ENCODE measurements around the gene TAF4B.
A peak's percentile ranks its signal among the peaks of the same experiment; 100 is the strongest.
"Not testable (repeated sequence)": the region's sequence is repeated elsewhere in the genome, so short reads cannot be mapped to it uniquely, and the experiment has no call there.

Gene TAF4B

DNA sequence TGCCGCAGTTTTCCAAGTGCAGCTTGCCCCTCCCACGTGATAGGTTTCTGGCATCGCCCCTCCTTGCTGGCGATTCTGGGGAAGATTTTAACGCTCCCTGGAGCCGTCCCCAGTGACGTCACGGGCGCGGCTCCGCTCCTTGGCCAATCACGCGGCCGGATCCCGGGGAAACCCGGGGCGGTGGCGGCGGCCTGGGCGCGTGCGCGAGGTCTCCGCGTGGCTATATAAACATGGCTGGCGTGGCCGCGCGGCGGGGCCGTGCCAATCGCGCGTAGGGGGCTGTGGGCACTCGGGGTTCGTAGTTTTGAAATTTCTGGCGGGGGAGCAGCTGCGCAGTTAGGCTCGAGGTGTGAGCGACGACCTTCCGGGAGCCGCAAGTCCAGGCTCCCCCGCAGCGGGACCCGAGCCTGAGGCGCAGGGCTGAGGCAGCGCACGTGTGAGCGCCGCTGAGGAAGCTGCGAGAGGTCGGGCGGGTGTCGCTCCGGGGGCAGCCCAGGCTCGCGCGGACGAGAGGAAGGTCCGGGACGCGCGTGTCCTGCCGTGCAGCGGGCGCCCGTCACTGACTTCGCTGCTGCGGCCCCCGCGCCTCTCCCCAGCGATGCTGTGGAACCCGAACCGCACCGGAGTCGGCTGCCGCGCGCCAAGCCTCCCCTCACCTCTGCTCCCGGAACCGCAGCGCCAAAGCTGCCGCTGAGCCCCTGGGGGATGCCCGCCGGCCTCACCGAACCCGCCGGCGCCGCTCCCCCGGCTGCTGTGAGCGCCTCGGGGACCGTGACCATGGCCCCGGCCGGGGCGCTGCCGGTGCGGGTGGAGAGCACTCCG is at the start of gene TAF4B:
TAF4B (plus strand) TSS at position 217 of the 822 bp plus-strand sequence; CDS start at position 706, 489 bp downstream.
- Histone ChIP-seq H3K27ac (ENCODE audit: low read depth, low read length) (peak within 1 kb of the TSS; percentile 51), H3K36me3 (ENCODE audit: control insufficient read depth, insufficient read depth, low read length) (no peaks in the 10 kb centered on the region), H3K4me3 (ENCODE audit: low read length) (peak within 1 kb of the TSS; percentile 87), H3K9ac (ENCODE audit: low read length) (peak within 1 kb of the TSS; percentile 16), H3K27me3 (ENCODE audit: control insufficient read depth, insufficient read depth, low read length) (no peaks in the 10 kb centered on the region), H3K4me1 (ENCODE audit: control insufficient read depth, insufficient read depth, low read length) (peaks cover 4% of the 10 kb centered on the region)

- H3K4me3 ChIP-seq (ENCODE audit: low read length): no peak overlapping the region
- no peaks in the 10 kb centered on the region for H3K4me1 ChIP-seq (ENCODE audit: control insufficient read depth, insufficient read depth, low read length)
- no peaks in the 10 kb centered on the region for H3K27me3 ChIP-seq (ENCODE audit: control insufficient read depth, insufficient read depth, low read length)
- H3K9ac ChIP-seq (ENCODE audit: low read length): no peak overlapping the region
- H3K36me3 ChIP-seq (ENCODE audit: control insufficient read depth, insufficient read depth, low read length): no peaks in the 10 kb centered on the region
- H3K27ac ChIP-seq (ENCODE audit: low read depth, low read length): no peak overlapping the region
Observed at GRCh38 chr18:26181343-26181826, 44.9 kb upstream of the TAF4B start.

DNA sequence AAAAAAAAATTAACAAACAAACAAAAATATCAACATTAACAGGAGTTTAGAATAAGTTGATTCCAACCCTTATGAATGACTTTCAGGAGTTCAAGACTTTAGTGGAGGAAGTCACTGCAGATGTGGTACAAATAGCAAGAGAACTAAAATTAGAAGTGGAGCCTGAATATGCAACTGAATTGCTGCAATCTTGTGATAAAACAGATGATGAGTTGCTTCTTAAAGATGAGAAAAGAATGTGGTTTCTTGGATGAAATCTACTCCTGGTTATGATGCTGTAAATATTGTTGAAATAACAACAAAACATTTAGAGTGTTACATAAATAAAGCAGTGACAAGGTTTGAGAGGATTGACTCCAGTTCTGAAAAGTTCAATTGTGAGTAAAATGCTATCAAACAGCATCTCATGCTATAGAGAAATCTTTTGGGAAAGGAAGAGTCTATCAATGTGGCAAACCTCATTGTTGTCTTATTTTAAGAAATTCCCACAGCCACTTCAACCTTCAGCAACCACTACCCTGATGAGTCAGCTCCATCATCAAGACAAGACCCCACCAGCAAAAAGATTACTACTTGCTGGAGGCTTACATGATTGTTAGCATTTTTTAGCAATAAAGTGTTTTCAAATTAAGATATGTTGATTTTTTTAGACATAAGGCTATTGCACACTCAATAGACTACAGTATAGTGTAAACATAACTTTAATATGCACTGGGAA is 42.7 kb upstream of the TAF4B start:
- no peak overlapping the region for H3K27ac ChIP-seq (ENCODE audit: low read depth, low read length)
- no peaks in the 10 kb centered on the region for H3K4me1 ChIP-seq (ENCODE audit: control insufficient read depth, insufficient read depth, low read length)
- no peaks in the 10 kb centered on the region for H3K27me3 ChIP-seq (ENCODE audit: control insufficient read depth, insufficient read depth, low read length)
- H3K36me3 ChIP-seq (ENCODE audit: control insufficient read depth, insufficient read depth, low read length): no peaks in the 10 kb centered on the region
- no peak overlapping the region for H3K4me3 ChIP-seq (ENCODE audit: low read length)
- H3K9ac ChIP-seq (ENCODE audit: low read length): no peak overlapping the region

- H3K4me1 ChIP-seq (ENCODE audit: control insufficient read depth, insufficient read depth, low read length): no peaks in the 10 kb centered on the region
- H3K27ac ChIP-seq (ENCODE audit: low read depth, low read length): no peak overlapping the region
- no peaks in the 10 kb centered on the region for H3K36me3 ChIP-seq (ENCODE audit: control insufficient read depth, insufficient read depth, low read length)
- no peak overlapping the region for H3K4me3 ChIP-seq (ENCODE audit: low read length)
- H3K9ac ChIP-seq (ENCODE audit: low read length): no peak overlapping the region
- H3K27me3 ChIP-seq (ENCODE audit: control insufficient read depth, insufficient read depth, low read length): no peaks in the 10 kb centered on the region
Observed at GRCh38 chr18:26185267-26185666, 41.0 kb upstream of the TAF4B start.

- H3K27me3 ChIP-seq (ENCODE audit: control insufficient read depth, insufficient read depth, low read length): no peaks in the 10 kb centered on the region
- no peaks in the 10 kb centered on the region for H3K36me3 ChIP-seq (ENCODE audit: control insufficient read depth, insufficient read depth, low read length)
- H3K4me3 ChIP-seq (ENCODE audit: low read length): no peak overlapping the region
- H3K9ac ChIP-seq (ENCODE audit: low read length): no peak overlapping the region
- no peak overlapping the region for H3K27ac ChIP-seq (ENCODE audit: low read depth, low read length)
- H3K4me1 ChIP-seq (ENCODE audit: control insufficient read depth, insufficient read depth, low read length): no peaks in the 10 kb centered on the region
Observed at GRCh38 chr18:26190506-26190905, 35.7 kb upstream of the TAF4B start.

DNA sequence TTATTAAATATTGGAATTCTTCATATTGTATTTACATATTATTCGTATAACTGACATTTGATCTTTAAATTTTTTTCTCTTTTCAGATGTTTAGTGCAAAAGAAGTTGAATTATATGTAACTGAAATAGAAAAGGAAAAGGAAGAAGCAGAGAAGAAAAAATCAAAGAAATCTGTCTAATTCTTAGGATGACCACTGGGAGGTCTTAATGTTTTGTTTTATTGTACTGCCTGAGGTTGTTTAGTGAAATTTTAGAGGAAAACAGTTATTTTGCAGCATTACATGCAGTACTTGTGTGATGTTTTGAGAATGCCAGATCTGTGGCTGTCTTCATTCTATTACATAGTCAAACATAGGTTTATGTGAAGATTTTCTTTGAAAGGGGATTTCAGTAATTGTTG is 34.0 kb upstream of the TAF4B start:
- H3K27ac ChIP-seq (ENCODE audit: low read depth, low read length): no peak overlapping the region
- H3K4me3 ChIP-seq (ENCODE audit: low read length): no peak overlapping the region
- no peaks in the 10 kb centered on the region for H3K36me3 ChIP-seq (ENCODE audit: control insufficient read depth, insufficient read depth, low read length)
- no peak overlapping the region for H3K9ac ChIP-seq (ENCODE audit: low read length)
- H3K4me1 ChIP-seq (ENCODE audit: control insufficient read depth, insufficient read depth, low read length): no peaks in the 10 kb centered on the region
- H3K27me3 ChIP-seq (ENCODE audit: control insufficient read depth, insufficient read depth, low read length): no peaks in the 10 kb centered on the region

GRCh38 chr18:26196605-26197004 is 29.6 kb upstream of the TAF4B start:
- Histone ChIP-seq H3K4me3 (ENCODE audit: low read length) (no peak overlapping the region), H3K36me3 (ENCODE audit: control insufficient read depth, insufficient read depth, low read length) (no peaks in the 10 kb centered on the region), H3K9ac (ENCODE audit: low read length) (no peak overlapping the region), H3K27ac (ENCODE audit: low read depth, low read length) (no peak overlapping the region), H3K4me1 (ENCODE audit: control insufficient read depth, insufficient read depth, low read length) (no peaks in the 10 kb centered on the region), H3K27me3 (ENCODE audit: control insufficient read depth, insufficient read depth, low read length) (no peaks in the 10 kb centered on the region)

GRCh38 chr18:26202001-26202400 is 24.2 kb upstream of the TAF4B start:
- not testable (repeated sequence) for H3K36me3 ChIP-seq (ENCODE audit: control insufficient read depth, insufficient read depth, low read length); H3K4me1 ChIP-seq (ENCODE audit: control insufficient read depth, insufficient read depth, low read length); H3K4me3 ChIP-seq (ENCODE audit: low read length); H3K27ac ChIP-seq (ENCODE audit: low read depth, low read length); H3K27me3 ChIP-seq (ENCODE audit: control insufficient read depth, insufficient read depth, low read length); H3K9ac ChIP-seq (ENCODE audit: low read length)

DNA sequence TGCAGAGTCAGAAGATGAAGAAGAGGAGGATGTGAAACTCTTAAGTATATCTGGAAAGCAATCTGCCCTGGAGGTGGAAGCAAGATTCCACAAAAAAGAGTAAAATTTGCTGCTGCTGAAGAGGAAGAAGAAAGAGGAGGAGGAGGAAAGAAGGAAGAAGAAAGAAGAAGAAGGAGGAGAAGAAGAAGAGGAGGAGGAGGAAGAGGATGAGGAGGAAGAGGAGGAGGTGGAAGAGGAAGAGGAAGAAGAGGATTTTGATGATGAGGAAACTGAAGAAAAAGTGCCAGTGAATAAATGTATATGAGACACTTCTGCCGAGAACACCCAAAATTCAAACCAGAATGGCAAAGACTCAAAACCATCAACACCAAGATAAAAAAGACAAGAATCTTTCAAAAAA is 20.9 kb upstream of the TAF4B start:
- no peaks in the 10 kb centered on the region for H3K4me1 ChIP-seq (ENCODE audit: control insufficient read depth, insufficient read depth, low read length)
- no peaks in the 10 kb centered on the region for H3K27me3 ChIP-seq (ENCODE audit: control insufficient read depth, insufficient read depth, low read length)
- H3K9ac ChIP-seq (ENCODE audit: low read length): no peak overlapping the region
- H3K4me3 ChIP-seq (ENCODE audit: low read length): no peak overlapping the region
- H3K36me3 ChIP-seq (ENCODE audit: control insufficient read depth, insufficient read depth, low read length): no peaks in the 10 kb centered on the region
- no peak overlapping the region for H3K27ac ChIP-seq (ENCODE audit: low read depth, low read length)

GRCh38 chr18:26206488-26206887 is 19.8 kb upstream of the TAF4B start:
- no peaks in the 10 kb centered on the region for H3K4me1 ChIP-seq (ENCODE audit: control insufficient read depth, insufficient read depth, low read length)
- no peak overlapping the region for H3K27ac ChIP-seq (ENCODE audit: low read depth, low read length)
- no peaks in the 10 kb centered on the region for H3K36me3 ChIP-seq (ENCODE audit: control insufficient read depth, insufficient read depth, low read length)

DNA sequence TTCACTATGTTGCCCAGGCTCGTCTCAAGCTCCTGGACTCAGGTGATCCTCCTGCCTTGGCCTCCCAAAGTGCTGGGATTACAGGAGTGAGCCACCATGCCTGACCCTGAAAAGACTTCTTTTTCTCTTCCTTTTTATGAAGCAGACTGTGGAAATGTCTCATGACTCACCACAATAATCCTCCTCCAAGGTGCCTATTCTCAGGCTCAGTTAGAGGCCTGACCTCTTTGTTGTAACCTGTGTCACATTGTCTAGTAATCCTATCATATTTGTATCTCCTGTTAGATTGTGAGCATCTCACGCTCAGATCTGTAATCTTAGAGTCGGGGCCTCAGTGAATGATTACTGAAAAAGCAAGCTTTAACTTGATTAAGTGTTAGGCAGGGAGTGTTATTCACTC is 18.3 kb upstream of the TAF4B start:
- Histone ChIP-seq H3K4me1 (ENCODE audit: control insufficient read depth, insufficient read depth, low read length) (no peaks in the 10 kb centered on the region), H3K36me3 (ENCODE audit: control insufficient read depth, insufficient read depth, low read length) (no peaks in the 10 kb centered on the region), H3K4me3 (ENCODE audit: low read length) (no peak overlapping the region), H3K9ac (ENCODE audit: low read length) (no peak overlapping the region), H3K27ac (ENCODE audit: low read depth, low read length) (no peak overlapping the region), H3K27me3 (ENCODE audit: control insufficient read depth, insufficient read depth, low read length) (no peaks in the 10 kb centered on the region)

More at GRCh38 chr18:26206488-26206887, 19.8 kb upstream of the TAF4B start:
- H3K9ac ChIP-seq (ENCODE audit: low read length): no peak overlapping the region
- H3K27me3 ChIP-seq (ENCODE audit: control insufficient read depth, insufficient read depth, low read length): no peaks in the 10 kb centered on the region
- no peak overlapping the region for H3K4me3 ChIP-seq (ENCODE audit: low read length)

DNA sequence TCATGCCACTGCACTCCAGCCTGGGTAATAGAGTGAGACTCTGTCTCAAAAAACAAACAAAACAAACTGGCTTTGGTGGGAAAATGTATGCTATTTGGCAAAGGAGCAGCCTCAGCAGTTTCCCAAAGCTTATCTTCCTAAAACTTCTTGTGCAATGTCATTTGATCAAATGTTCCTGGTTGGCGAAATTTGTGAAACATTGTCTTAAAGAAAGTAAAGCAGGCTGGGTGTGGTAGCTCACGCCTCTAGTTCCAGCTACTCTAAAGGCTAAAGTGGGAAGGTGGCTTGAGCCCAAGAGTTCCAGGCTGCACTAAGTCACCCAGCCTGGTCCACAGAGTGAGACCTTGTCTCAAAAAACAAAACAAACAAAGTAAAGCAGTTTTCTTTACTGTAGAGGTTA is 17.3 kb upstream of the TAF4B start:
- H3K4me1 ChIP-seq (ENCODE audit: control insufficient read depth, insufficient read depth, low read length): no peaks in the 10 kb centered on the region
- no peak overlapping the region for H3K27ac ChIP-seq (ENCODE audit: low read depth, low read length)
- H3K9ac ChIP-seq (ENCODE audit: low read length): no peak overlapping the region
- H3K27me3 ChIP-seq (ENCODE audit: control insufficient read depth, insufficient read depth, low read length): no peaks in the 10 kb centered on the region
- no peak overlapping the region for H3K4me3 ChIP-seq (ENCODE audit: low read length)
- no peaks in the 10 kb centered on the region for H3K36me3 ChIP-seq (ENCODE audit: control insufficient read depth, insufficient read depth, low read length)

Data from rectal smooth muscle tissue (tissue), 1 donor.